HCT116 (cell line): ENCODE results near the gene NKX6-2. TPM values are rescaled to one million over a fixed set of nuclear protein-coding genes. Genes with fewer than 3 reads are reported as not detected.

Source experiments
- ATAC-seq: fragments of 200-7000 bp; cut with Tn5 transposase; 2 replicates; pipeline ENCODE4 v1.9.1; 2020; ENCODE audit warnings: mild to moderate bottlenecking, moderate library complexity
- BruUV-seq: library from RNA; stranded (reverse); fragments of 400-500 nt; replicated peaks from 2 replicates; lab custom pipeline; 2021; lab: Mats Ljungman, UMichigan
- CTCF ChIA-PET: fragments of 300-600 bp; sonication (Branson Sonifier 250); formaldehyde crosslinking; loops from one replicate; lab custom pipeline; 2021; ENCODE audit warnings: antibody characterized with exemption; lab: Charles Lee
- POLR2A ChIA-PET: fragments of 300-600, 350-600 bp; sonication (Branson Sonifier 250); formaldehyde crosslinking; loops from one replicate; lab custom pipeline; 2021; ENCODE audit warnings: antibody characterized with exemption; lab: Charles Lee
- RAD21 ChIA-PET, 2 experiments: fragments of 300-600 bp; sonication (Branson Sonifier 250); formaldehyde crosslinking; loops; one replicate each; lab custom pipeline; 2023; ENCODE audit warnings: low total read pairs in 2 of 2; ENCODE audit not compliant: uncharacterized antibody in 2 of 2, unreplicated experiment in 2 of 2, low non-redundant PET in 1 of 2; lab: Charles Lee
- DNase-seq: peaks from one replicate; pipeline ENCODE4 v3.0.0-alpha.2; 2010; ENCODE audit warnings: low read depth, low spot score
- H2AFZ ChIP-seq: fragments of 200-600 bp; shearing (Covaris generic), sonication (generic); 2 replicates; pipeline ENCODE4 v1.6.1; 2017; ENCODE audit warnings: low read depth, mixed run types, mixed read lengths, antibody characterized with exemption, low read length; ENCODE audit not compliant: poor library complexity, severe bottlenecking
- H3K27ac ChIP-seq: 2 replicates; pipeline ENCODE4 v1.5.1; 2012; ENCODE audit warnings: low read depth, low read length
- H3K27me3 ChIP-seq: fragments of 200-600 bp; sonication (generic); 2 replicates; pipeline ENCODE4 v1.6.1; 2016; ENCODE audit warnings: mixed run types, low read length, mixed read lengths; ENCODE audit not compliant: insufficient read depth
- H3K36me3 ChIP-seq, 2 experiments: fragments of 200-500 bp in 1 of 2; fragments of 200-600 bp in 1 of 2; sonication (Bioruptor generic) in 1 of 2; sonication (generic) in 1 of 2; 2 replicates each; pipeline versions ENCODE4 v1.5.1 to v1.6.1; 2014 to 2016; ENCODE audit warnings: low read length in 2 of 2, inconsistent platforms in 1 of 2, mixed read lengths in 1 of 2, mixed run types in 1 of 2; ENCODE audit not compliant: insufficient read depth in 2 of 2, control insufficient read depth in 1 of 2
- H3K4me1 ChIP-seq, 2 experiments: fragments of 200-600 bp in 1 of 2; sonication (generic) in 1 of 2; 2 replicates each; pipeline versions ENCODE4 v1.5.1 to v1.6.1; 2012 to 2017; ENCODE audit warnings: low read length in 2 of 2, inconsistent platforms in 1 of 2, mild to moderate bottlenecking in 1 of 2, mixed read lengths in 1 of 2, mixed run types in 1 of 2, moderate library complexity in 1 of 2; ENCODE audit not compliant: insufficient read depth in 2 of 2, control insufficient read depth in 1 of 2
- H3K4me2 ChIP-seq: fragments of 200-600 bp; sonication (generic); 2 replicates; pipeline ENCODE4 v1.6.1; 2017; ENCODE audit warnings: mixed run types, low read length, mixed read lengths
- H3K4me3 ChIP-seq, 2 experiments: fragments of 200-600 bp in 1 of 2; sonication (generic) in 1 of 2; replicated peaks in 1 of 2; 2 replicates each; pipeline ENCODE4 v1.5.1; 2011 to 2016; ENCODE audit warnings: low read length in 2 of 2, control low read depth in 1 of 2, low read depth in 1 of 2, mild to moderate bottlenecking in 1 of 2, mixed read lengths in 1 of 2, mixed run types in 1 of 2
- H3K79me2 ChIP-seq: fragments of 200-600 bp; sonication (generic); 2 replicates; pipeline ENCODE4 v1.6.1; 2017; ENCODE audit warnings: mild to moderate bottlenecking, mixed run types, low read length, moderate library complexity, mixed read lengths; ENCODE audit not compliant: insufficient read depth
- H3K9ac ChIP-seq: fragments of 200-600 bp; sonication (generic); 2 replicates; pipeline ENCODE4 v1.6.1; 2016; ENCODE audit warnings: low read length, mixed read lengths
- H3K9me2 ChIP-seq: fragments of 200-600 bp; sonication (generic), shearing (Covaris generic); 2 replicates; pipeline ENCODE4 v1.6.1; 2017; ENCODE audit warnings: mixed run types, mild to moderate bottlenecking, moderate library complexity; ENCODE audit not compliant: insufficient read depth
- H3K9me3 ChIP-seq, 2 experiments: fragments of 200-500 bp in 1 of 2; fragments of 200-600 bp in 1 of 2; sonication (Bioruptor generic) in 1 of 2; sonication (generic) in 1 of 2; 2 replicates each; pipeline ENCODE4 v1.6.1; 2014 to 2017; ENCODE audit warnings: low read length in 2 of 2, mixed read lengths in 2 of 2, inconsistent platforms in 1 of 2, low read depth in 1 of 2, mild to moderate bottlenecking in 1 of 2, mixed run types in 1 of 2, moderate library complexity in 1 of 2; ENCODE audit not compliant: control insufficient read depth in 1 of 2, insufficient read depth in 1 of 2
- H4K20me1 ChIP-seq: fragments of 200-600 bp; sonication (generic), shearing (Covaris generic); 2 replicates; pipeline ENCODE4 v1.6.1; 2017; ENCODE audit warnings: mixed run types, mild to moderate bottlenecking, moderate library complexity; ENCODE audit not compliant: insufficient read depth
- CTCF ChIP-seq, 3 experiments: fragments of 200-600 bp in 1 of 3; sonication (generic) in 1 of 3; IDR thresholded peaks in 2 of 3; conservative IDR thresholded peaks in 1 of 3; 2 replicates each; pipeline ENCODE4 v1.5.1; 2012 to 2017; ENCODE audit warnings: low read depth in 2 of 3, low read length in 2 of 3, antibody characterized with exemption in 1 of 3, borderline replicate concordance in 1 of 3, control low read depth in 1 of 3, mild to moderate bottlenecking in 1 of 3, mixed read lengths in 1 of 3, mixed run types in 1 of 3, moderate library complexity in 1 of 3; ENCODE audit not compliant: insufficient read depth in 1 of 3
- EGR1 ChIP-seq: IDR thresholded peaks from 2 replicates; pipeline ENCODE4 v1.6.1; 2012; ENCODE audit warnings: low read depth
- ELF1 ChIP-seq: IDR thresholded peaks from 2 replicates; pipeline ENCODE4 v1.6.1; 2012; ENCODE audit warnings: low read depth, borderline replicate concordance
- EZH2 ChIP-seq: fragments of 200-600 bp; sonication (generic); IDR thresholded peaks from 2 replicates; pipeline ENCODE4 v1.6.1; 2017; ENCODE audit warnings: antibody characterized with exemption, mixed run types
- EZH2phosphoT487 ChIP-seq: fragments of 200-600 bp; IDR thresholded peaks from 2 replicates; pipeline ENCODE4 v1.6.1; 2018; ENCODE audit warnings: antibody characterized with exemption, borderline replicate concordance
- FOSL1 ChIP-seq: IDR thresholded peaks from 2 replicates; pipeline ENCODE4 v1.6.1; 2012; ENCODE audit warnings: low read depth
- POLR2AphosphoS5 ChIP-seq: IDR thresholded peaks from 2 replicates; pipeline ENCODE4 v1.6.1; 2011; ENCODE audit warnings: mild to moderate bottlenecking, low read depth, low read length, moderate library complexity
- SIN3A ChIP-seq: IDR thresholded peaks from 2 replicates; pipeline ENCODE4 v1.6.1; 2012; ENCODE audit warnings: low read depth
- SP1 ChIP-seq: IDR thresholded peaks from 2 replicates; pipeline ENCODE4 v1.6.1; 2012; ENCODE audit warnings: low read depth
- intact Hi-C: fragments of 100-400 bp; cut with micrococcal nuclease; formaldehyde crosslinking; loops from 2 replicates; pipeline ENCODE4 v1.10.0; 2022
- total RNA-seq: library from RNA; stranded (reverse); gene quantifications from one replicate; pipeline ENCODE4 v1.2.1, GENCODE V29; 2021; ENCODE audit not compliant: unreplicated experiment

Gene NKX6-2
- total RNA-seq, 1 experiment from 2014 or later, result not detected

- H4K20me1 ChIP-seq, result no peaks in the 10 kb centered on the region
- ChIA-PET POLR2A (no interaction called here), CTCF (no interaction called here), RAD21 (no interaction called here)
- H3K9ac ChIP-seq, result no peak overlapping the region
- no peaks in the 10 kb centered on the region for H3K36me3 ChIP-seq
- BruUV-seq, result no TSS peak
- H3K9me2 ChIP-seq, result no peaks in the 10 kb centered on the region
- ATAC-seq (no peak), DNase-seq (no peak)
- no peak overlapping the region for H3K4me3 ChIP-seq
- no peaks in the 10 kb centered on the region for H3K4me1 ChIP-seq
- H3K4me2 ChIP-seq, result no peak overlapping the region
- no peak overlapping the region for H2AFZ ChIP-seq
- no peak overlapping the region for H3K27ac ChIP-seq
- H3K27me3 ChIP-seq, result no peaks in the 10 kb centered on the region
- no peaks in the 10 kb centered on the region for H3K9me3 ChIP-seq
- no peak for TF ChIP-seq EZH2
- TF ChIP-seq EZH2phosphoT487, result no peak
- no peak for TF ChIP-seq POLR2AphosphoS5
- no peak for TF ChIP-seq CTCF (IDR thresholded peaks at IDR 0.05 in 2 of 3, conservative IDR thresholded peaks at IDR 0.05 in 1 of 3; ENCODE audit: borderline replicate concordance in 1 of 3, insufficient read depth in 1 of 3, low read depth in 2 of 3, low read length in 2 of 3)
- TF ChIP-seq FOSL1, result no peak
- no peak for TF ChIP-seq SIN3A
- no peak for TF ChIP-seq EGR1
- TF ChIP-seq ELF1, result no peak
- no peak for TF ChIP-seq SP1
- intact Hi-C loops, result no loop called here
- no peaks in the 10 kb centered on the region for H3K79me2 ChIP-seq
These were observed 25.1 kb upstream of the NKX6-2 start for GRCh38 chr10:132810807-132811700.
